Measurements from ENCODE around the gene GALNT9. TPM values are rescaled to one million over a fixed set of nuclear protein-coding genes. Genes with fewer than 3 reads are reported as not detected.

The GALNT9 gene
- total RNA-seq, 1 experiment from 2014 or later: 0.54 TPM

- H3K4me3 Mint-ChIP-seq (ENCODE audit: low read depth, unreplicated experiment): no peak overlapping the region
- intact Hi-C loops (cut with micrococcal nuclease; ENCODE audit: unreplicated experiment): no loop called here
These were observed 6.0 kb downstream of the GALNT9 start for GRCh38 chr12:132323171-132324010.

GRCh38 chr12:132322206-132323132 is 6.9 kb downstream of the GALNT9 start:
- Mint-ChIP-seq H3K9me3 (ENCODE audit: low read depth, unreplicated experiment) (no peaks in the 10 kb centered on the region), H3K36me3 (ENCODE audit: insufficient read depth, unreplicated experiment) (no peaks in the 10 kb centered on the region), H3K27ac (ENCODE audit: unreplicated experiment) (no peak overlapping the region), H3K27me3 (ENCODE audit: unreplicated experiment) (peaks cover 95% of the 10 kb centered on the region), H3K4me3 (ENCODE audit: low read depth, unreplicated experiment) (no peak overlapping the region), H3K4me1 (ENCODE audit: low read depth, unreplicated experiment) (peaks cover 4% of the 10 kb centered on the region)
- no TSS peak for BruUV-seq (replicated peaks)
- no peak for DNase-seq
- TF ChIP-seq, protein P1, sequence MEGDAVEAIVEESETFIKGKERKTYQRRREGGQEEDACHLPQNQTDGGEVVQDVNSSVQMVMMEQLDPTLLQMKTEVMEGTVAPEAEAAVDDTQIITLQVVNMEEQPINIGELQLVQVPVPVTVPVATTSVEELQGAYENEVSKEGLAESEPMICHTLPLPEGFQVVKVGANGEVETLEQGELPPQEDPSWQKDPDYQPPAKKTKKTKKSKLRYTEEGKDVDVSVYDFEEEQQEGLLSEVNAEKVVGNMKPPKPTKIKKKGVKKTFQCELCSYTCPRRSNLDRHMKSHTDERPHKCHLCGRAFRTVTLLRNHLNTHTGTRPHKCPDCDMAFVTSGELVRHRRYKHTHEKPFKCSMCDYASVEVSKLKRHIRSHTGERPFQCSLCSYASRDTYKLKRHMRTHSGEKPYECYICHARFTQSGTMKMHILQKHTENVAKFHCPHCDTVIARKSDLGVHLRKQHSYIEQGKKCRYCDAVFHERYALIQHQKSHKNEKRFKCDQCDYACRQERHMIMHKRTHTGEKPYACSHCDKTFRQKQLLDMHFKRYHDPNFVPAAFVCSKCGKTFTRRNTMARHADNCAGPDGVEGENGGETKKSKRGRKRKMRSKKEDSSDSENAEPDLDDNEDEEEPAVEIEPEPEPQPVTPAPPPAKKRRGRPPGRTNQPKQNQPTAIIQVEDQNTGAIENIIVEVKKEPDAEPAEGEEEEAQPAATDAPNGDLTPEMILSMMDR (IDR thresholded peaks at IDR 0.05; ENCODE audit: unreplicated experiment): no peak
- CTCF ChIA-PET: no interaction called here
- intact Hi-C loops (cut with micrococcal nuclease; ENCODE audit: unreplicated experiment): no loop called here

More at GRCh38 chr12:132323171-132324010, 6.0 kb downstream of the GALNT9 start:
- Mint-ChIP-seq H3K27me3 (ENCODE audit: unreplicated experiment) (peaks cover 98% of the 10 kb centered on the region), H3K27ac (ENCODE audit: unreplicated experiment) (no peak overlapping the region), H3K4me1 (ENCODE audit: low read depth, unreplicated experiment) (peaks cover 7% of the 10 kb centered on the region), H3K9me3 (ENCODE audit: low read depth, unreplicated experiment) (no peaks in the 10 kb centered on the region), H3K36me3 (ENCODE audit: insufficient read depth, unreplicated experiment) (no peaks in the 10 kb centered on the region)
- DNase-seq: no peak
- CTCF ChIA-PET: no interaction called here
- TF ChIP-seq, protein P1 (IDR thresholded peaks at IDR 0.05; ENCODE audit: unreplicated experiment): no peak
- no TSS peak for BruUV-seq (replicated peaks)

- BruUV-seq (replicated peaks): no TSS peak
- peaks cover 95% of the 10 kb centered on the region for H3K27me3 Mint-ChIP-seq (ENCODE audit: unreplicated experiment)
- TF ChIP-seq, protein P1 (IDR thresholded peaks at IDR 0.05; ENCODE audit: unreplicated experiment): no peak
These were observed 7.9 kb downstream of the GALNT9 start for GRCh38 chr12:132321321-132322118.

GRCh38 chr12:132320767-132321211 is 8.6 kb downstream of the GALNT9 start:
- TF ChIP-seq, protein P1 (IDR thresholded peaks at IDR 0.05; ENCODE audit: unreplicated experiment): no peak

More at GRCh38 chr12:132321321-132322118, 7.9 kb downstream of the GALNT9 start:
- DNase-seq: no peak
- no peak overlapping the region for H3K27ac Mint-ChIP-seq (ENCODE audit: unreplicated experiment)
- intact Hi-C loops (cut with micrococcal nuclease; ENCODE audit: unreplicated experiment): no loop called here
- H3K36me3 Mint-ChIP-seq (ENCODE audit: insufficient read depth, unreplicated experiment): no peaks in the 10 kb centered on the region
- no peak overlapping the region for H3K4me3 Mint-ChIP-seq (ENCODE audit: low read depth, unreplicated experiment)
- no peaks in the 10 kb centered on the region for H3K4me1 Mint-ChIP-seq (ENCODE audit: low read depth, unreplicated experiment)
- no peaks in the 10 kb centered on the region for H3K9me3 Mint-ChIP-seq (ENCODE audit: low read depth, unreplicated experiment)
- CTCF ChIA-PET: interaction anchor here (0.7 kb wide), 1 partner anchor 83 kb away, joined by 3 read pairs; no protein-coding TSS in a partner anchor

More at GRCh38 chr12:132320767-132321211, 8.6 kb downstream of the GALNT9 start:
- H3K27ac Mint-ChIP-seq (ENCODE audit: unreplicated experiment): no peak overlapping the region
- BruUV-seq (replicated peaks): no TSS peak
- CTCF ChIA-PET: interaction anchor here (0.7 kb wide), 1 partner anchor 82 kb away, joined by 3 read pairs; no protein-coding TSS in a partner anchor
- H3K9me3 Mint-ChIP-seq (ENCODE audit: low read depth, unreplicated experiment): no peaks in the 10 kb centered on the region
- H3K4me3 Mint-ChIP-seq (ENCODE audit: low read depth, unreplicated experiment): no peak overlapping the region
- intact Hi-C loops (cut with micrococcal nuclease; ENCODE audit: unreplicated experiment): no loop called here
- H3K36me3 Mint-ChIP-seq (ENCODE audit: insufficient read depth, unreplicated experiment): no peaks in the 10 kb centered on the region
- peaks cover 95% of the 10 kb centered on the region for H3K27me3 Mint-ChIP-seq (ENCODE audit: unreplicated experiment)
- no peak for DNase-seq
- H3K4me1 Mint-ChIP-seq (ENCODE audit: low read depth, unreplicated experiment): no peaks in the 10 kb centered on the region

All from Calu3 (cell line).